ENCODE results near the gene BPIFB1.

BPIFB1 gene

DNA sequence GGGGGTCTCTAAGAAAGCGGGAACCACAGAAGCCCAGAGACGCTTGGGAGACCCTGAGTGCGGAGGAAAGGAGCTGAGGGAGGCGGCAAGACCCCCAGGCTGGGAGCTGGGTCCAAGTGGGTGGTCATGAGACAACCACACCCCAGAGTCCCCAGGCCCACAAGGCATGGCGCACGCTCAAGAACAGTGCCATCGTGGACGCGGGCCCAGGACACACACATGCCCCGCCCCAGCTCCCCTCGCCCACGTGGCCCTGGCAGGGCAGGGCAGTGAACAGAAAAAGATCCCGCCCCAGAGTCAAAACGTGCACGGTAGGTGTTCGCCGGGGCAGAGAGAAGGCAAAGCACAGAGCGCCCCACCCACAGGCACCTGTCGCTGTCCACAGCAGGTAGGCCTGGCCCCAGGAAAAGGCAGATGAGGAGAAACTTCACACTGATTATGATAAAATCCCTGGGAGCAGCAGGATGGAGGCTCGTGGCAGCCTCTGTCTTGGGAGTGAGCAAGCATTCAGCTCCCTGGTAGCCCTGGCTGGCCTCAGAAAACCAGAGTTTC lies 50.0 kb downstream of the BPIFB1 start:
- DNase-seq, result no peak

- no peak for DNase-seq
These were observed 50.6 kb downstream of the BPIFB1 start for GRCh38 chr20:33333616-33334015.

- no peak for DNase-seq
These were observed 51.1 kb downstream of the BPIFB1 start for GRCh38 chr20:33334111-33334510.

- DNase-seq, result no peak
These were observed 53.4 kb downstream of the BPIFB1 start for GRCh38 chr20:33336375-33336774.

DNA sequence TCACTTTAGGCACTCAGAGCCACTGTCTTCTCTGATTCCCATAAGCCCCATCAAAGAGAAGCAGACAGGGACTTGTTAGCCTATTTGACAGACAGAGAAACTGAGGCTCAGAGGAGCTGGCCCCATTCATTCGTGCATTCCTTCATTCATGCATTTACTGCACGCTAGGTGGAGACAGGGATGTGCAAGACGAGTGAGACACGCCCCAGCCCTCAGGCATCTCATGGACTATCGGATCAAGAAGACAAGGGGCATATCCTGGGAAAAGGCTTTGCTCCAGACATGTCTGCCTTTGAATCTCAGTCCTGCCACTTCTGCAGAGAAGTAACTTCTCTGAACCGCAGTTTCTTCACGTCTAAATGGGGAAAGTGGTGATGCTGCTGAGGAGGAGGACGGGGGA lies 54.1 kb downstream of the BPIFB1 start:
- DNase-seq, result no peak

DNA sequence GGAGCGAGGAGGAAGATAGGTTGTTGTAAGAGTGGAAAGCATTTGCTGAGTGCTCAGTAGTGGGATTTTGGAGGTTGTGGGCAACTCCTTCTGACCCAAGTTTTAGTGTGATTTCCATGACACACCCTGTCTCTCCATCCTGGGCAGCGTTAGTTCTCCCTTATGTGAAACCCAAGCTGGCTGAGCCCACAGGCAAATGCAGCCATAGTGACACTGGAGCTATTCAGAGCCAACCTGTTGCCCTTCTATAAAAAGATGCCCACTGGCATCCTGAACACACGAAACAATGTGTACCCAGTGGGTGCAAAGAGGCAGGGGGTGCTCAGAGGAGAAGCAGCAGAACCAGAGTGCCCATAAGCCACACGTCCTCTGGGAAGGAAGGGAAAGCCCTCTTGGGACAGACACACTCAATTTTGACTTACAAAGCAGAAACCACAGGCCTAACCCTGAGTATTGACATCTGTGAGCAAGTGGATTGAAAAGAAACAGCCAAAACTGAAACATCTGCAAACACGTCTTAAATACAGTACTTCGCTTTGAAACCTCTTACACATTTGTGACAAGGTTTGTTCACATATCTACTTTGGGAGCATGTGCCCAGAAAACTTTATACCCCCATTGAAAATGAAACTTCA lies 54.6 kb downstream of the BPIFB1 start:
- DNase-seq, result no peak

GRCh38 chr20:33338467-33339258 lies 55.6 kb downstream of the BPIFB1 start:
- DNase-seq, result no peak

DNA sequence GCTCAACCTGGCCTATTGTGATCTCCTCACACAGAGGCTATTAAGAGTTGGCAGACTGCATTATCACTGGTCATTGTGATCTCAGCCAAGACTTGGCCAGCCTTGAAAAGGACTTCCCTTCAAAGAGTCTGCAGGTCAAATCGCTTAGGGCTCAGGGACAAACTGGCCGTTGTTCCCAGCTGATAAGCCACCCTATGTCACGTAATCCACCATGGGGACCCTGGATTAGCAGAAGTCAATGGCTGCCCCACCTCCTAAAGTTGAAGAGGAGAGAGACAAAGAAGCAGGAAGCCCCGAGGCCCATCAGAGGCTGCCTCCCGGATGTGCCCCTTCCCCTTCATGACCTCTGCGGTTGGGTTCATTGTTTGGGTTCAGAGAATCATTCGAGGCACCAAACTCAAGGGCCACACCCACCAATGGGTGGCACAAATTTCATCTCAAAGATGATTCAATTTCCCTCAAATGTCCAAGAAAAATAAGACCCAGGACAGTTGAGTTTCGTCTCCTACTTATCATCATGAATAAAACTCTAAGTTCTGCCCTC lies 56.6 kb downstream of the BPIFB1 start:
- DNase-seq, result no peak

DNA sequence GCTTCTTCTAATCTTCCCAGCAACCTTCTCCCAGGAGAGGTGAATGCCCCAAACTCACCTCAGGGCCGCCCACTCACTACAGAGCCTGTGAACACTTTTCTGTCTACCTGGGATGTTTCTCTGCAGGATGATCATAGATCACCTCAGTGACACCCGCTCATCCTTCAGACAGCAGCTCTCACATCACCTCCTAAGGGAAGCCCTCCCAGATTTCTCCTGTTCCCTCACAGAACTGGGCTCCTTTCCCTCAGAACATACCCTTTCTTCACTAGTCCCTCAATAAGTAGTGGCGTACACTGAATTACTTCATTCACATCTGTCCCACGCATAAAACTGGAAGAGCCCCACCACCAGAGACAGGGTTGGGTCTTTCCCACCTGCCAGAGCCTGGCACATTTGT lies 60.5 kb downstream of the BPIFB1 start:
- DNase-seq, result no peak

DNA sequence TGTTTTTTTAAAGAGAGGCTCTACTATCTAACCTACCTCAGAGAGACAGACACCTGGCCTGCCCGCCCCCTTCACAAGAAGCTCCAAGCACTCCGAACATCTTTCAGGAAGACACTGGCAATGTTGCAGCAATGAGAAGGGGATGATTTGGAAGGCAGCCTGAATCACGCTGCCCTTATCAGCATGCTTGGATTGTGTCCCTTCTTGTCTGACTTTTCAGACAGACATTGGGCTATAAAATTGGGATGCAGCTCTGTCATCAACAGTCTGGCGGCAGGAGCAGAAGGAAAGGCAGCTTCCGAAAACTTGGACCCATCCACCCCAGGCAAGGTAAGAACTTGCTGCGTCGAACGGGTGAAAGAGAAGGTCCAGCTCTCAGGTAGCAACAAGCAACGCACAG lies 62.3 kb downstream of the BPIFB1 start:
- no peak for DNase-seq

DNA sequence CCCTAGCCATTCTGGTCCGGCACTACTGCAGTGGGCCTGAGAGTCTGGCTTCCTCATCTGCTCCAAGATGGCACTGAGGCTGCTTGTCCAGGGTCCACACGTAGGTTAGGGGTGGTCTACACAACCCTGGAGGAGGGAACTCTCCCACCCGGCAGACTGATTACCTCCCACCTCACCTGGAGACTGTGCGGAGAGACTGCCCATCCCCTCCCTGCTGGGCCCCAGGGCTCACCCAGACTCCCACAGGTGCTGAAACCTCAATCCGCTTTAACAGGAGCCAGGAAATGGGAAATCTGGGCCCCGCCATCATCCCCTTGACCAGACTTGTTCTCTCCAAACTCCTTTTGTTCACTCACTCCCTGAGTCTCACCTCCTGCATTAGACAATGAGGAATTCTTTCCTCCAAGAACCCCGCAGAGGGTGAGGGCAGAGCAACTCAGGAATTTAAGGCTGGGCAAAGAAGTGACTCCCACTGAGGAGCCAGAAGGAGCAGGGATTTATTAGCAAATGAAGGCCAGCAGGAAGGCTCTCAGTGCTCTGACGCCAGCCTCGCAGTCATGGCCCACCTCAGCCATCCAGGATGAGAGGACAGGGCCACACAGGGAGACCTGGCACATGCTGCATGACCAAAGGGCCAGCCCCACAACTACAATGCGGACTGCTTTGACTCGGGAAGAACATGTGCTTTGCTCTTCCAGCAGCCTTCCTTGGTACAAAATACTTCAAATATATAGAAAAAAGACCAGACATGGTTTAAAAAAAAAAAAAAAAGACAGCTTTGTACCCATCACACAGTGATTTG lies 65.3 kb downstream of the BPIFB1 start:
- no peak for DNase-seq

DNA sequence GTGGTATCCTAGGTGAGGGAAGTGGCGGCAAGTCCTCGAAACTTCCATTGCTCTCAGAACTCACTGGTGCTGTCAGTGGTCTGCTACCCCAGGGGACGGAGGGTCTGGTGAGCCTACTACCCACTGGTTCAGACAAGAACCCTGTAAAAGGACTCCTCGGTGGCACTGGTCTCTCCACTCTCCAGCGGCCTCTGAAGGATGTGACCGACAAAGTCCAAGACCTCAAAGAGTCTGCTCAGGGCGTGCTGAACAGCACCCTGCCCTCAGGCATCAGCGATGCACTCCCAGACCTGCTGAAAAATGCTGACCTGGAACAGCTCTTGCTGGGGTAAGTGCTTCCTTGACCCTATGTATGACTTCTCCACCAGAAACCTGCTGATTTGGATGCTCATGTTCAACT lies 66.5 kb downstream of the BPIFB1 start:
- DNase-seq, result no peak

DNA sequence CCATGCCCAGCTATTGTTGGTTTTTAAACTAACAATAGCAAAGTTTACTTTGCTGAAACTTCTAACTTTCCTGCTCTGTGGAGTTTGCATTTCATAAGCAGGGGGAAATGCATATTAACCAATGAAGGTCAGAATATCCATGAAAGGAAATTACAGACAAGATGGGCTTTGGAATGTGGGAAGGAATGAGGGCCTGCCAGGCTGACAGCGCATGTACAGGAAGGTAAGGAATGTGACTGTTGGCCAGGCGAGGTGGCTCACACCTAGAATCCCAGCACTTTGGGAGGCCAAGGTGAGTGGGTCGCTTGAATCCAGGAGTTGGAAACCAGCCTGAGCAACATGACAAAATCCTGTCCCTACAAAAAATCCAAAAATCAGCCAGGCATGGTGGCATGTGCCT lies 68.7 kb downstream of the BPIFB1 start:
- DNase-seq, result no peak

DNA sequence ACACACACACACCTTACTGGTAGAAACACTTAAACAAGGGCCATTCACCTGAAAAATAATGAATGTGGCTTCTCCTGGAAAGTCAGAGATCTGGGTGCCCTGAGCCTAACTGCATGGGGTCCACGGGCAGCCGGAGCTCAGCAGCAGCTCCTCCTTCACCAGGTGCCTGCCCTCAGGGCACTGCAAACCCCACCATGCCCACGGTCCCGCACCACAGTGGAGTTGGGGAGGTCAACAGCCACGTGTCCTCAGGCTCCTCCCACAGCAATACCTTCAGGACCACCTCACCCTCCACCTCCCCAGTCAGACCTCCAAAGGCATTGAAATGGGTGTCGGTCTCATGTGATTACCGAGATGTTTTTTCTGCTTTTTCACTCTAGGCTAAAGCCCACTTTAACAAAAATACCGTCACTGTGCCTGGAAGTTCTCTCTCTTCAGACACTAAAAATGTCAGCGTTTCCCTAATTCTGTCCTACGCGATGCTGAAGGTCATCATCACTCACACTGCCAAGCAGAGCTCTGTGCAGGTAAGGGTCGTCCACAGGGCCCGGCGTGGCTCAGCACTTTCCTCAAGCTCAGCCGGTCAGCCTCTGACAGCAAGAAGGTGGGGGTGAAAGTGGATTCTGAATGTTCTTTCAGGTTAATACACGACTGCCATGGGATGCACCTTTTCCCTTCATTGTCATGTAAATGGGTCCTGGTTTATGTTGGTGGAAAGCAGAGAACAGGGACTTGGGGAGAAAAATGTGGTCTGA lies 69.4 kb downstream of the BPIFB1 start:
- no peak for DNase-seq

GRCh38 chr20:33353013-33353402 lies 70.0 kb downstream of the BPIFB1 start:
- DNase-seq, result no peak
